Measurements from ENCODE around the gene KCNH1. TPM values are rescaled to one million over a fixed set of nuclear protein-coding genes. Genes with fewer than 3 reads are reported as not detected.

The KCNH1 gene
- total and polyA plus RNA-seq, 9 of the 15 experiments (the other 6 are each of a cell fraction or from before 2014, with no cell fraction given), result not detected

DNA sequence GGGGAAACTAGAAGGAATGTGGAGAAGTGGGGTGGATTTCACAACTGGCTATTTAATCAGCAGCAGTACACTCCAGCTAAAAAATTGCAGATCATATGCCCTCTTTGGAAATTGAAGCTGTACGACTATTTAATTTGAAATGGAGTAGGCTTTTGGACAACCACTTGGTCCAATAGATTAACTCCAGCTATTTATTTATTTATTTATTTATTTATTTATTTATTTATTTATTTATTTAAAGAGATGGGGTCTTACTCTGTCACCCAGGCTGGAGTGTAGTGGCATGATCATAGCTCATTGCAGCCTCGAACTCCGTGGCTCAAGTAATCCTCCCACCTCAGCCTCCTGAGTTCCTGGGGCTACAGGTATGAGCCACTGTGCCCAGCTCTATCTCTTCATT lies 312.3 kb downstream of the KCNH1 start (continued):
- no peak for TF ChIP-seq TCF15 (CRISPR knock-in tag; IDR thresholded peaks at IDR 0.05)

DNA sequence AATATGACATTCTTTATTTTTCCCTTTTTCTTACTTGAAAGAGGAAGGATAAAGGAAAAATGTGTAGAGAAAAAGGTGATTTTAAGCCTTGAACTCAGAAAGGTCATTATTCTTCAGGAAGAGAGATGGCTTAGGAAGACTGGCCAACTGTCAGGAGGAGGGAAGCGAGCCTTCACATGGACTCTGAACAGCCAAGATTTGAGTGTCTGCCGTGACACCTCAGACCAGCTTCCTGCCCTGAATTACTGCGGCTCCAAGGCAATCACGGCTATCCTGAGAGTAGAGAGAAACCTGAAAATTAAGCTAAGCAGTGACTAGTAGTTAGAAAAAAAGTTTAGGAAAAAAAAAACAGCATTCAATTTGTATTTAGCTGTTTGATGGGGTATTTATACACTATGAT lies 314.7 kb downstream of the KCNH1 start:
- Histone ChIP-seq H2AFZ (ENCODE audit: low read depth, low read length) (no peak overlapping the region), H3K4me3 (no peak overlapping the region), H3K27ac (ENCODE audit: extremely low read depth, low read depth, low read length) (no peak overlapping the region), H3K9me1 (ENCODE audit: control insufficient read depth, insufficient read depth, low read length) (no peaks in the 10 kb centered on the region), H3K4me1 (replicated peaks in 1 of 2; ENCODE audit: control insufficient read depth in 2 of 2, insufficient read depth in 2 of 2, low read length in 2 of 2) (no peaks in the 10 kb centered on the region), H3K4me2 (ENCODE audit: insufficient read depth, low read length) (no peak overlapping the region), H3K79me2 (ENCODE audit: control insufficient read depth, insufficient read depth, low read length) (no peaks in the 10 kb centered on the region), H3K36me3 (ENCODE audit: control insufficient read depth, insufficient read depth, low read length) (no peaks in the 10 kb centered on the region), H4K20me1 (replicated peaks; ENCODE audit: control insufficient read depth, insufficient read depth, low read length) (no peaks in the 10 kb centered on the region), H3K27me3 (ENCODE audit: control insufficient read depth in 2 of 2, insufficient read depth in 2 of 2, low read length in 2 of 2) (no peaks in the 10 kb centered on the region), H3K9ac (ENCODE audit: insufficient read depth in 1 of 2, low read depth in 2 of 2, low read length in 2 of 2) (no peak overlapping the region), H3K9me3 (replicated peaks; ENCODE audit: control insufficient read depth, insufficient read depth, low read depth, low read length) (no peaks in the 10 kb centered on the region)
- no TSS peak for BruUV-seq (replicated peaks)
- ATAC-seq (no peak), DNase-seq (ENCODE audit: extremely low read depth in 1 of 4, low spot score in 3 of 4) (no peak), FAIRE-seq (no peak)
- WGBS (ENCODE audit: insufficient coverage, low coverage, missing lambda C conversion rate), result 0% methylated on average over 4 of the region's 4 CpGs
- ChIA-PET POLR2A (interaction anchor here (0.6 kb wide), 1 partner anchor 78 kb away, joined by 3 read pairs; no protein-coding TSS in a partner anchor), CTCF (ENCODE audit: low intra/inter-chr PET ratio) (no interaction called here)
- intact Hi-C loops (cut with micrococcal nuclease) (no loop called here), in situ Hi-C loops (cut with MboI) (no loop called here)
- TF ChIP-seq CBX5 (IDR thresholded peaks at IDR 0.05; ENCODE audit: borderline replicate concordance, low read depth), result no peak
- no peak for TF ChIP-seq SFPQ (IDR thresholded peaks at IDR 0.05; ENCODE audit: low read depth, low read length)
- TF ChIP-seq STAT5A (IDR thresholded peaks at IDR 0.05; ENCODE audit: borderline replicate concordance, low read length), result no peak
- TF ChIP-seq ELF4 (CRISPR knock-in tag; IDR thresholded peaks at IDR 0.05), result no peak
- no peak for TF ChIP-seq BRD4 (IDR thresholded peaks at IDR 0.05)
- no peak for TF ChIP-seq ESRRB (CRISPR knock-in tag; IDR thresholded peaks at IDR 0.05; ENCODE audit: borderline replicate concordance)
- no peak for TF ChIP-seq POLR2AphosphoS5 (IDR thresholded peaks at IDR 0.05; ENCODE audit: control insufficient read depth, insufficient read depth, low read depth, low read length)
- no peak for TF ChIP-seq SUPT5H (IDR thresholded peaks at IDR 0.05)
- TF ChIP-seq ZNF592 (IDR thresholded peaks at IDR 0.05), result no peak
- no peak for TF ChIP-seq ZNF263 (CRISPR knock-in tag; IDR thresholded peaks at IDR 0.05; ENCODE audit: borderline replicate concordance)
- no peak for TF ChIP-seq PCBP1 (IDR thresholded peaks at IDR 0.05; ENCODE audit: low read depth, low read length, poor library complexity, severe bottlenecking)
- TF ChIP-seq MTA2 (IDR thresholded peaks at IDR 0.05; ENCODE audit: low read depth), result no peak
- TF ChIP-seq, protein P1, sequence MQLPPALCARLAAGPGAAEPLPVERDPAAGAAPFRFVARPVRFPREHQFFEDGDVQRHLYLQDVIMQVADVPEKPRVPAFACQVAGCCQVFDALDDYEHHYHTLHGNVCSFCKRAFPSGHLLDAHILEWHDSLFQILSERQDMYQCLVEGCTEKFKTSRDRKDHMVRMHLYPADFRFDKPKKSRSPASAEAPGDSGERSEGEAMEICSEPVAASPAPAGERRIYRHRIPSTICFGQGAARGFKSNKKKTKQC (CRISPR knock-in tag; IDR thresholded peaks at IDR 0.05), result no peak
- TF ChIP-seq SRSF1 (IDR thresholded peaks at IDR 0.05; ENCODE audit: low read depth, low read length), result no peak
